DMS 273 treated with DMSO at 0.1 percent for 48 hours (cell line): ENCODE data around the gene SLC7A11.

Source experiments
- DNase-seq: peaks from one replicate; lab custom pipeline; 2025; lab: John Stamatoyannopoulos, UW

Gene SLC7A11

DNA sequence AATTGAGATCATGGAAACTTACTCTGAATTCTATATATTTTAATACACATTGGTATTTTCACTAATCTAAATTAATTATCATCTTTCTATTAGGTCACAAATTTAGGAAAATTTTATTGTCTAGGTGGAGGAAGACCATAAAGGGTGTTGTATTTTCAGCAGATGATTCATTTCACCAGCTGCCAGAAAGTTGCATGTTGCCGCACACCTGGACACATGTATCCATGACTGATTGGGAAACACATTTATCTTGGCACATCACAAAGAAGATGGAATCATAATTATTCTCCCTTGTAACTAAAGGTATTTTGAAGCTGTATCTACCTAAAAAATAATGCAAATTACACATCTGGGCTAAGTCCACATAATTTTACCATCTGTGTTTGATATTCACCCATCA lies 33.1 kb downstream of the SLC7A11 start:
- no peak for DNase-seq

DNA sequence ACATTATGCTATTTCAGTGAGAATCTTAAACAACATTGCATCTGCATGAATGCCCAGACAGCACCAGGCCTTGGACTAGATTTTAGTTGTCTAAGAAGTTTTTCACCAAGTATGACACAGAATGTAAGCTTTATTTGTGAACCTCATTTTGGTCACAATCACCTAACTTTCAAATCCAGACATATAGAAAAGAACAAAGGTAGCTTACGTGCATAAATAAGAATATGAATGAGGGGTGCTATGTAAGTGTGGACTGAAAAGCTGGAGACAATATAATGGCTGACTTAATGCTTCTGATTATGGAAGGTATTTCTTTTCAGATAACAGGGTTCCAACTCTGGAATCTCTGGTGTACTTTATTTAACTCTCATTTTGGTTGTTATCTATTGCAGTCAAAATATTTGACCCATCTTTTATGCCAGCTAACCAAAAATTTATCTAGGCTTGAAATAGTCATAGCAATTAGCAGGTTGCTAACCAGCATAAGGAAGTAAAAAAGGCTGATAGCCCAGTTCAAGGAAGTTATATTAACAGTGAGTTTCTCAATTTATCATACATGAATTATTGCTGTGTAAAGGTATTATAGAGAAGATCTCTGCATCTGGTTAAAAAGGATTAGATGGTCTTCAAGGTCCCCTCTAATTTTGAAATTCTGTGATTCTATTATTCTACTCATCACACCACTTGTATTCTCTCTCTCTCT lies 36.5 kb downstream of the SLC7A11 start:
- DNase-seq = no peak

DNA sequence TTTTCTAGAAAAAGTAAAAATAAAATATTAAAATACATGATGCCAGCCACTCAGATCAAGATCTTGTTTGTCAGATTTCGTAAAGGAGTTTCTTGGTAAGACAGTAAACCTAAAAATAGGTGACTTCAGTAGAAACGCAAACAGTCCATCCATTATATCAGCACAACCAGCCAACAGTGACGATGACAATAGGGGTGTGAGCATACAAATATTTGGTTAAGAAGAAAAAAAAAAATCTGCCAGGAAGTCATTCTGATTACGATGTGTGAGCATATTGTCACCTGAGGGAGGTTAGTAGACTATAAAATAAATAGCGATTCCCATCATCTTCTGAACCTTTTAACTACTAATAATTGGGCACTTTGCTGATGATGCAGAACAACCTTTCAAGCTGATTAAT lies 37.6 kb downstream of the SLC7A11 start:
- DNase-seq = no peak

DNA sequence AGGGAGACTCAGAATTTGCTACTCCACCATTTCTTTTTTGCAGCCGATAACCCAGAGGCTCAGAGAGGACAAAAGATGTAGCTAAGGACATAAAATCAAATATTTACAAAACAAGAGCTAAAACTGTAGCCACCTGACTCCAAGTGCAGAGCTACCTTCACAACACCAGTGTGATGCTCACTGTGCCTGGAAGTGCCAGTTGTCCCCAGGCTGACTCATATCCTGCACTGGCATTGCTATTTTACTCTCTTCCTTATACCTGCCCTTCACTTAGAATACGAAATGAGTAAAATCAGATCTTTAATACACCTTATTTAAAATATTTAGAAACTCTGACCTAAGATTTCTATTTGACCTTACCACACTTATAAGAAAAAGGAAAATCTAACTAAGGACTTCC lies 39.5 kb downstream of the SLC7A11 start:
- no peak for DNase-seq

DNA sequence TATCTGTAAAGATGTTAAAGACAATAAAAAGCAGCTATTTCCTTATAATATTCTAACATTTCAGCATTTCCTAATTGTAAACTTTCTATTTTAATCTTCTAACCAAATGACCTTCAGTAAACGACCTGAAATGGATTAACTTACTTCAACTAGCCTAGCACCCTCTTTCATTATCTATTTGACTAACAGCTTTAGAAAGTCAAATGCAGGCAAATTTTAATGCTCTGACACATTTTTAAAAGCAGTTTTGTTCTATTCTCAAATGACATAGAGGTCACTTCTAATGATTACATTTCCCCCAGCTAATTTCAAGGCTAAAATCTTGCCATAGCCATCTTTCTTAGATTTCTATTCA lies 41.9 kb downstream of the SLC7A11 start:
- no peak for DNase-seq

DNA sequence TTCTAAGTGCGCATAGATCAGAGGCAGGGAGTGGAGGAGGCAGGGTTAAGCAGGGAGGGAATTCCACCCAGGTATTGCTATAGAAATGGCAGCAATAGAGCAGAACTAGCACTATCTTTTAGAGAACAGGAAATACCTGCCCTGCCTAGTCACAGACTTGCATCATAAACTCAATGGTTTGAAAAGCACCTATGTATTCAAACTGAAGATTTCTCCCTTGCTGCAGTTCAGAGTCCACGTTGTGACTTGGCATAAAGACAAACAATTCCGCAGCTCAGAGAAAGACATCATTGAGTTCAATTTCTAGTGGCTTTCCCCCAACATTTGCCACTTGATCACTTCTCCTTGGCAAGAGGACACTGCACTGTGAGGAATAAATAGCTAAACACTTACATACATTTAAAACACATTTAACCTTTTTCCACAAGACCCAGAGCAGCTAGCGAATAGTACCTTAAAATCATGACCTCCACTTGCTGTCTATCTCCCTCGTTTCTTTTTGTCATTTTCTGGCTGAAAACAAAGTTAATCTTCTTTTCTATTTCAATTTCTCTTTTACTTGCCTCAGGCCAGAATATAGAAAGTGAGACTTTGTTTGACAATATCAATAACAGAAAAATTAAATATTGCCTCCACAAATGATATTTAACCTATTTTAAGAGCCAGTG lies 42.4 kb downstream of the SLC7A11 start:
- DNase-seq = no peak

GRCh38 chr4:138196153-138196552 lies 46.0 kb downstream of the SLC7A11 start:
- DNase-seq = no peak

DNA sequence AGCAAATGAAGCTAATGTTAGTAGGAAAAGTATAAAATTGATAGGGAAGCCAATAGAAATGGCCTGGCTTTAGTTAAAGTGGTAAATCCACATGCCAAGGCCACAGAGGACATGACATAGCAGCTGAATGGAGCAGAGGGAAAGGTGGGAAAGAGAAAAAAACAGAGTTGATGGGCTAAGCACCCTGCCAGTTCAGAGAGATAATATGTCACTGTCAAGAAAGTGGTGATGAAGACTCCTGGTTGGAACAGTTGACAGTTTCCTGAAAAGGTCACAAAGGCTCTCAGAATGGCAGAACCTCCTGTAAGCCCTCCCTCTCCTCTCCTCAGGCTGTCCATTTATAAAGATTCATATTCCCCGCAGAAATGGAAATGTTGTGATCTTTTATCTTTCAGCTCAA lies 48.2 kb downstream of the SLC7A11 start:
- no peak for DNase-seq

DNA sequence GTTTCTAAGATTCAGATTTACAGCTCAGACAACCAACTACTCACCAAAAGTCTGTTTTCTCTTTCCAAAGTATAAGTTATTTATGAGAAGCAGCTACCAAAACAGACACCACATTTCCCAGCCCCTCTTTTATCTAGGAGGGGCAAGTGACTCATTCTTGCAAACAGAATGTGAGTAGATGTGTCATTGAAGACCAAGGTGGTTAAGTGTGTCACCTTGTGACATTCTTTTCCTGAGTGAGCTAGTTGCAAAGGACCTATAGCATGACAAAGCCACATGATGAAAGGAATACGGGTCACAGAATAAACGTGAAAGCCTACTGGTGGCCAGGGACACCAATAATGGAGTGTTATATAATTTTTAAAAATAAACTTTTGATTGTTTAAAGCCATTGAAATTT lies 50.0 kb downstream of the SLC7A11 start:
- no peak for DNase-seq

GRCh38 chr4:138190452-138190858 lies 51.7 kb downstream of the SLC7A11 start:
- DNase-seq = no peak

- no peak for DNase-seq
Measured at GRCh38 chr4:138189206-138189605, 52.9 kb downstream of the SLC7A11 start.

DNA sequence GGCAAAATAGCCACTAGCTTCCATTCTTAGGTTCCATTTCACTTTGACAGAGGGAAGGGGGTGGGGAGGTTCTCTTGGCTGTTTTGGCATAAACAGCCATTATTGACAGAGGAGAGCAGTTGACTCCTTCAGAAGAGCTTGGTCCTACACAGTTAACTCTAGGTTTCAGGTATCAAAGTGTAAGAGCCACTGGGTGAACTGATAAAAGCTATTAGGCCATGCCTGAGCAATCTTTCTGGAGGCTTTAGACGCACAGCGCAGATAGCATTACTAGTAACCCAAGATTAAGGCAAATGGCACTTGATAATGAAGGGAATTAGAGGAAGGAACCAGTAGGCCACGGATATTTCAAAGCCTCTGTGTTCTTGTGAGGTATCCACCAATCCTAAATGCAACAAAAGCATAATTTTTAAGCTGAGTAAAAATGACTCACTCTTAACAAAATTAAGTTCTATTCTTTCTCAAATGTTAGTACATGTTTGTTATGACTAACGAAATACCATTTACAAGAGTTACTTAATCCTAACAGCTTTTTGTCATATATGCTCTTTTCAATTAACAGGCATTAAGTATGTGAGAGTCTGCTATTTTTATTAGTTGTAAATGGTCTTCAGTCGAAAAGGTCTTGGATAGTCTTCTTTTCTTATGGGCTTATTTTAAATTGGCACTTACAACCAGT lies 53.6 kb downstream of the SLC7A11 start:
- no peak for DNase-seq

- no peak for DNase-seq
Measured at GRCh38 chr4:138185859-138186645, 56.1 kb downstream of the SLC7A11 start.

DNA sequence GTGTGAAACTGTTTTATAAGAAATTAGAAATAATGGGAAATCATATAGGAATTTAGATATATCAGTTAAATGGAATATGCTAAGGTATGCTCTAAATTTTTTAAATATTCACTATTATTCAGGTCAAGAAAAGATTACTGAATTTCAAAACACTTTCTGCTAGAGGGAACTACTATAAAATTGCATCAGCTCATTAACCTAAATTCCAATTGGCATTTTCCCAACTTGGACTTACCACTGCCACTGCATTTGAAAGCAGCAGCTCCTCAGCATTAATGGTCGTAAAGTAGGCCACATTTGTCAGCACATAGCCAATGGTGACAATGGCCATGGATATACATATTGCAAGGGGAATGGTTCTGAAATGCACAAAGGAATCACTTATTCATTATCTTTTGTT lies 57.3 kb downstream of the SLC7A11 start:
- DNase-seq = no peak

DNA sequence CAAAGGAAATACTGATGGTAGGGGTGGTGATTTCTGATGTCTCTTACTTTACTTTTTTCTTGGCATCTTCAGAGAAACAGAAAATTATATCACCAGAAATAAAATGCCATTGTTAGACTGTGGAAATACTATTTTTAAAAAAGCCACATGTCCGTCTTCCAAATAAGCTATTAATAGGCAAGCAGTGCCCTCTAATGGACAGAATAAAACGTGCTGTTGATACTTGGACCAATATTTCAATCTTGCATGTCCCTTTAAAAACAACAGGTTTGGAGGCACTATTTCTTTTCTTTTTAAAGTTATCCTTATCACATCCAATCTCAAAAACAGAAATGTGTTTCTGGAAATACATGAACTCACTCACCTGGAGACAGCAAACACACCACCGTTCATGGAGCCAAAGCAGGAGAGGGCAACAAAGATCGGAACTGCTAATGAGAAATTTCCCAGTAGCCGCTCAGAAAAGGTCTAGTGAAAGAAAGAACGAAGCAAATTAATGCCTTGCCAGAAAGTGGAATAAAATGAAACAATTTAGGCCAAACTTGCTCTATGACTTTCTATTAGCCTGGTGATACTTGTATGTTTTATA lies 59.2 kb downstream of the SLC7A11 start:
- DNase-seq = no peak

DNA sequence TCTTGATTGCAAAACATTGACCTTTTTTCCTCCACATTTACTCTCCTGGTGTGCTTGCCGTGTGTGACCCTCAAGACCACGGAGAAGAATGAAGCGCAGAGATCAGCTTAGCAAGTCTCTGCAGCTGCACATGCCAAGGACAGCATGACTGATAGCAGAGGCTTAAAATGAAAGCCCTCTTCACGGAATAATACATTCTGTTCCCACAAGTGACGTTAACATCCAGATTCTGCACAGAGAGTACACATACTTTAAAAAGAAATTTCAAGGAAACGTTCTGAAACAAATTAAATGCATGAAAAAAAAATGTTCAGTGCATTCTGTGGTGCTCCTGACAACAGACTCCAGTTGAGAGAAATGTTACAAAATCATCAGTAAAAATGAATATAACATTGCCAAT lies 60.9 kb downstream of the SLC7A11 start:
- no peak for DNase-seq

GRCh38 chr4:138178566-138178965 lies 63.6 kb downstream of the SLC7A11 start:
- DNase-seq = no peak

GRCh38 chr4:138177278-138177968 lies 64.7 kb downstream of the SLC7A11 start:
- DNase-seq = no peak

DNA sequence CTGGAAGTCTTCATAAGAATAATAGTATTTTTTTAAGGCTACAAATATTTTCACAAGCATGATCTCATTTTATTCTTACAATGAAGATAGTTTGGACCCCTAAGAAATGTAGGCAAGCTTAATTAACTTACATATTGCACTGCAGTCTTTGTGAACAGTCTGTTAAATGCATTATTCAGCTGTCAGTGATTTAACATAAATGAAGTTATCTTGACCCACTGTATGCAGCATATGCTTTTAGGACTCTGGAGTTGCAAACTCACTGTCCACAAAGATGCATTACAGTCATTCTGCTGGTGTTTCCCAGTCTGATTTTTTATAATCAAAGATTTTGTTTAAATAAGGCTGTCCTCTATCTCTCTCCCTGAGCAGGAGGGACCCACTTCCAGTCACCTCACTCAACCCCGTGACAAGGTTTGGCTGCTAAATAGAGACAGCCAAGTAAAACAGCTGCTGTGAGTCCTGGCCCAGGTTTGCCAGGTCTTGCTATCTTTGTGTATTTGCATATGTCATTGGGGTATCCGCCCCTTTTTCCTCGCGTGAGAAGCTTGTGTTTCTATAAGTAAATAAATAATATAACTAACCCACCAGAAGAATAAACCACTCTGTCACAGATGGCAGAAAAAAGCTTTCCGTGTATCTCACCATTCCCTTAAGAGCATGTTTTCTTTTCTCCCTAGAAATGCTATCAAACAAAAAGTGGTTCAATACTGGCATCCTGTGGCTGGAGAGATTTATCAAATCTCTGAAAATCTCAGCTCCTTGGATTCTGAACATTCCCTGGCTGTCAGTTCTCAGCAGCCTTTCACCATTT lies 67.0 kb downstream of the SLC7A11 start:
- DNase-seq = no peak

GRCh38 chr4:138164208-138164607 lies 77.9 kb downstream of the SLC7A11 start:
- DNase-seq = peak; percentile 15

- no peak for DNase-seq
Measured at GRCh38 chr4:138163171-138163570, 79.0 kb downstream of the SLC7A11 start.
